Loucy (cell line): ENCODE results near the gene NAV2.

ENCODE experiments used
- H2AFZ ChIP-seq: fragments of 200-600 bp; sonication (generic); 2 replicates; pipeline ENCODE4 v1.6.0; 2016; ENCODE audit warnings: antibody characterized with exemption, mild to moderate bottlenecking, low read length, moderate library complexity
- H3F3A ChIP-seq: fragments of 200-600 bp; 2 replicates; pipeline ENCODE4 v1.6.0; 2016; ENCODE audit warnings: antibody characterized with exemption, low read depth, mild to moderate bottlenecking
- H3K27me3 ChIP-seq: fragments of 200-600 bp; sonication (generic); 2 replicates; pipeline ENCODE4 v1.6.1; 2014; ENCODE audit warnings: low read length, mild to moderate bottlenecking; ENCODE audit not compliant: insufficient read depth, poor library complexity, severe bottlenecking
- H3K36me3 ChIP-seq: fragments of 200-600 bp; sonication (generic); 2 replicates; pipeline ENCODE4 v1.6.1; 2016; ENCODE audit warnings: low read length; ENCODE audit not compliant: insufficient read depth
- H3K4me1 ChIP-seq: fragments of 200-600 bp; sonication (generic); 2 replicates; pipeline ENCODE4 v1.5.1; 2014; ENCODE audit warnings: low read length, mild to moderate bottlenecking; ENCODE audit not compliant: insufficient read depth, poor library complexity, severe bottlenecking
- H3K4me2 ChIP-seq: fragments of 200-600 bp; sonication (generic); 2 replicates; pipeline ENCODE4 v1.6.0; 2014; ENCODE audit warnings: antibody characterized with exemption, low read length, low read depth, mild to moderate bottlenecking; ENCODE audit not compliant: poor library complexity, severe bottlenecking
- H3K4me3 ChIP-seq: fragments of 200-600 bp; sonication (generic); 2 replicates; pipeline ENCODE4 v1.5.1; 2014; ENCODE audit warnings: low read length, mild to moderate bottlenecking, mixed read lengths; ENCODE audit not compliant: poor library complexity, severe bottlenecking
- H3K79me2 ChIP-seq: fragments of 200-600 bp; sonication (generic); 2 replicates; pipeline ENCODE4 v1.6.1; 2014; ENCODE audit warnings: low read length; ENCODE audit not compliant: insufficient read depth
- H3K9ac ChIP-seq: fragments of 200-600 bp; sonication (generic); 2 replicates; pipeline ENCODE4 v1.6.0; 2014; ENCODE audit warnings: mild to moderate bottlenecking, low read depth, low read length, moderate library complexity; ENCODE audit not compliant: poor library complexity, severe bottlenecking
- H3K9me2 ChIP-seq: fragments of 200-600 bp; sonication (generic); replicated peaks from 2 replicates; pipeline ENCODE4 v1.6.1; 2016; ENCODE audit warnings: low read depth, low read length, mixed read lengths
- H3K9me3 ChIP-seq: fragments of 200-600 bp; sonication (generic); 2 replicates; pipeline ENCODE4 v1.6.1; 2014; ENCODE audit warnings: mild to moderate bottlenecking, antibody characterized with exemption, low read length, low read depth; ENCODE audit not compliant: insufficient read depth
- H4K20me1 ChIP-seq: fragments of 200-600 bp; sonication (generic); 2 replicates; pipeline ENCODE4 v1.6.0; 2014; ENCODE audit warnings: antibody characterized with exemption, low read length, mild to moderate bottlenecking; ENCODE audit not compliant: insufficient read depth, poor library complexity, severe bottlenecking
- EZH2phosphoT487 ChIP-seq: fragments of 200-600 bp; IDR thresholded peaks from 2 replicates; pipeline ENCODE4 v1.6.1; 2018; ENCODE audit warnings: antibody characterized with exemption, mild to moderate bottlenecking, moderate library complexity, borderline replicate concordance
- TF ChIP-seq, protein P1 (sequence below): fragments of 200-600 bp; sonication (generic); conservative IDR thresholded peaks from 2 replicates; pipeline ENCODE4 v1.5.1; 2014; ENCODE audit warnings: mild to moderate bottlenecking, antibody characterized with exemption, low read length

NAV2 gene

DNA sequence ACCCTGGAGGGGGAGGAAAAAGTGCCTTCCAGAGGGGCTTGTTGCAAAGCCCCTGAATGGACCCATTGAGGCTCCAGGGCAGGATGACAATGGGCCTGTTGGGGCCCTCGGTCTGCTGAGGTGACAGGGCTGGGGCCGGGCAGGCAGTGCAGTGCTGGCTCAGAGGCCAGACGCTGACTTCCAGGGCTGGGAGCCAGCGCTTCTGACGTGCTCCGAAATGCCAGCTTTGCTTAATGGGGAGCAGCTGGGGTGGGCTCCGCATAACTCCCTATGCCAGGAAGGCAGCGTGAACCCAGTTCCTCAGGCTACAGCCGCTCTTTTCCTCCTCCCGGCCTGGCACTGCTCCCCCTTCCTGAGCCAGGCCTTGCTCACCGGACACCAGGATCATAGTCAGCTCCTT is 17.7 kb downstream of the NAV2 start:
- H3K79me2 ChIP-seq: no peaks in the 10 kb centered on the region
- H3K9me2 ChIP-seq: no peaks in the 10 kb centered on the region
- H3K9ac ChIP-seq: no peak overlapping the region
- H3K4me1 ChIP-seq: no peaks in the 10 kb centered on the region
- no peak overlapping the region for H3K4me3 ChIP-seq
- H3K9me3 ChIP-seq: no peaks in the 10 kb centered on the region
- no peaks in the 10 kb centered on the region for H3K36me3 ChIP-seq
- H2AFZ ChIP-seq: no peak overlapping the region
- H3F3A ChIP-seq: no peaks in the 10 kb centered on the region
- TF ChIP-seq, protein P1, sequence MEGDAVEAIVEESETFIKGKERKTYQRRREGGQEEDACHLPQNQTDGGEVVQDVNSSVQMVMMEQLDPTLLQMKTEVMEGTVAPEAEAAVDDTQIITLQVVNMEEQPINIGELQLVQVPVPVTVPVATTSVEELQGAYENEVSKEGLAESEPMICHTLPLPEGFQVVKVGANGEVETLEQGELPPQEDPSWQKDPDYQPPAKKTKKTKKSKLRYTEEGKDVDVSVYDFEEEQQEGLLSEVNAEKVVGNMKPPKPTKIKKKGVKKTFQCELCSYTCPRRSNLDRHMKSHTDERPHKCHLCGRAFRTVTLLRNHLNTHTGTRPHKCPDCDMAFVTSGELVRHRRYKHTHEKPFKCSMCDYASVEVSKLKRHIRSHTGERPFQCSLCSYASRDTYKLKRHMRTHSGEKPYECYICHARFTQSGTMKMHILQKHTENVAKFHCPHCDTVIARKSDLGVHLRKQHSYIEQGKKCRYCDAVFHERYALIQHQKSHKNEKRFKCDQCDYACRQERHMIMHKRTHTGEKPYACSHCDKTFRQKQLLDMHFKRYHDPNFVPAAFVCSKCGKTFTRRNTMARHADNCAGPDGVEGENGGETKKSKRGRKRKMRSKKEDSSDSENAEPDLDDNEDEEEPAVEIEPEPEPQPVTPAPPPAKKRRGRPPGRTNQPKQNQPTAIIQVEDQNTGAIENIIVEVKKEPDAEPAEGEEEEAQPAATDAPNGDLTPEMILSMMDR: no peak
- TF ChIP-seq EZH2phosphoT487: no peak
- no peak overlapping the region for H3K4me2 ChIP-seq
- H4K20me1 ChIP-seq: no peaks in the 10 kb centered on the region
- H3K27me3 ChIP-seq: no peaks in the 10 kb centered on the region

DNA sequence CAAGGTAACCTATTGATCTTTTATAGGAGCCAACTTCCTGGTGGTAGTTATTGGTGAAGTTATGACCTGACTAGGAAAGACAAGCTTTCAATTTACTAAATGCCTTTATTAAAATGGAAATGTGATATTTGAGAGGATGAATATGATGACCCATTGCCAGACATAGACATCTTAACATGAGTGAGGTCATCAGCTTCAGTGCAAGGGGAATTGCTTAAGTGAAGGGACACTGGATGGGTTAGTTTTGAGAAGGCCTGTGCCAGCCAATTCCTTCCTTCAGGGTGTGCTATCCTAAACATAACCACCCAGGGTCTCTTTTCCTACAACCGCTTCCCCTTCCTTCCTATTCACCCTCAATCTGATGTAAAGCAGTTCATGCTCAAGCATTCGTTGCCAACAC is 21.5 kb downstream of the NAV2 start:
- no peak for TF ChIP-seq EZH2phosphoT487
- Histone ChIP-seq H4K20me1 (no peaks in the 10 kb centered on the region), H3K4me3 (no peak overlapping the region), H3K9me2 (no peaks in the 10 kb centered on the region), H3K4me1 (peaks cover 5% of the 10 kb centered on the region), H3K79me2 (no peaks in the 10 kb centered on the region), H3K27me3 (no peaks in the 10 kb centered on the region), H2AFZ (no peak overlapping the region), H3K9me3 (no peaks in the 10 kb centered on the region), H3K4me2 (no peak overlapping the region), H3K36me3 (no peaks in the 10 kb centered on the region), H3K9ac (no peak overlapping the region), H3F3A (no peaks in the 10 kb centered on the region)

DNA sequence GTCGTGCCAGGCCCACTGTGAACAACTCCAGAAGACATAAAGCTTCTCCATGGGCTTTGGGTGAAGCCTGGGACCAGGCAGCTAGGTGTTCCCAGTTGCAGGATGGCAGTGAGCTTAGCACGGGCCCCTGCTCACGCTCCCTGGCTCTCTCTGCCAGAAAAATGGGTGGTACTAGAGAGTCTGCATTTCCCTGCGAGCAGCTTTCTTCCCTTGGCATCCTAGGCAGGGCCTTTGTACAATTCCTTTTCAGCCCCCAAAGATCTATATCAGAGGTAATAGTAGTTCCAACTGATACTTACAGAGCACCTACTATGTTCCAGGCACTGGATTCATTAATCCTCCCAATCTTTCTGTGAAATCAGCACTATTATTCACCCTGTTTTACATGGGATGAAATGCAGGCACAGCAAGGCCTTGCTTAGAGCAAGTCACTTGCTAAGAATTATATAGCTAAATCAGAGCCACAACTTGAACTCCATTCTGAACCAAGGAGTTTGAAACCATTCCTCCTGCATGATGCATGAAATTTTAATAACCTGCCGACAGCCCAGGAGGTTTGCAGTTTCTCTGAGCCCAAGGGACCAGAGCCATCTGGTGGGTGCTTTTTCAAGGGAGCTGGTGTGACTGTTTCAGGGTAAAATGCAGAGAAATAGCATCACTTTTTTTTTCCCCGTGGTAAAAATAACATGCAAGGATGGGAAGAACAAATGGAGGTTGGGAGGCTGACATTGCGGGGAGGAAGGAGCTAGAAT is 22.7 kb downstream of the NAV2 start:
- H3K9me2 ChIP-seq: no peaks in the 10 kb centered on the region
- no peaks in the 10 kb centered on the region for H3K36me3 ChIP-seq
- no peaks in the 10 kb centered on the region for H4K20me1 ChIP-seq
- TF ChIP-seq, protein P1: peak; percentile 34
- TF ChIP-seq EZH2phosphoT487: no peak
- no peaks in the 10 kb centered on the region for H3F3A ChIP-seq
- no peak overlapping the region for H3K9ac ChIP-seq
- H3K4me1 ChIP-seq: peaks cover 8% of the 10 kb centered on the region
- no peaks in the 10 kb centered on the region for H3K9me3 ChIP-seq
- H2AFZ ChIP-seq: no peak overlapping the region
- H3K4me3 ChIP-seq: no peak overlapping the region
- H3K79me2 ChIP-seq: no peaks in the 10 kb centered on the region
- no peaks in the 10 kb centered on the region for H3K27me3 ChIP-seq
- H3K4me2 ChIP-seq: no peak overlapping the region
